PC-9 (cell line): Measurements from ENCODE around the gene ZNF628. TPM values are rescaled to one million over a fixed set of nuclear protein-coding genes. Genes with fewer than 3 reads are reported as not detected.

Source experiments
- BruUV-seq: library from RNA; stranded (reverse); fragments of 400-500 nt; replicated peaks from 2 replicates; lab custom pipeline; 2021; lab: Mats Ljungman, UMichigan
- CTCF ChIA-PET: fragments of 300-600 bp; sonication (Branson Sonifier 250); formaldehyde crosslinking; loops from one replicate; lab custom pipeline; 2022; ENCODE audit warnings: antibody characterized with exemption; lab: Charles Lee
- POLR2A ChIA-PET: fragments of 300-600 bp; sonication (Branson Sonifier 250); formaldehyde crosslinking; loops from one replicate; lab custom pipeline; 2022; ENCODE audit warnings: antibody characterized with exemption; ENCODE audit not compliant: unreplicated experiment; lab: Charles Lee
- DNase-seq, 2 experiments: peaks; one replicate each; pipeline versions ENCODE4 v3.0.0 to v3.0.0-alpha.2; 2015 to 2022; ENCODE audit warnings: mixed read lengths in 1 of 2
- H2AFZ ChIP-seq: fragments of 200-600 bp; sonication (generic); 2 replicates; pipeline ENCODE4 v1.8.1; 2017; ENCODE audit warnings: antibody characterized with exemption
- H3F3A ChIP-seq: fragments of 200-600 bp; sonication (generic); 2 replicates; pipeline ENCODE4 v1.8.1; 2017; ENCODE audit warnings: antibody characterized with exemption, mild to moderate bottlenecking, low read depth; ENCODE audit not compliant: insufficient read depth
- H3K27ac ChIP-seq: fragments of 200-600 bp; sonication (generic); 2 replicates; pipeline ENCODE4 v1.6.1; 2016; ENCODE audit warnings: mixed run types
- H3K27me3 ChIP-seq: fragments of 200-600 bp; sonication (generic); 2 replicates; pipeline ENCODE4 v1.6.1; 2016; ENCODE audit warnings: low read depth, mixed run types; ENCODE audit not compliant: insufficient read depth
- H3K36me3 ChIP-seq: fragments of 200-600 bp; sonication (generic); 2 replicates; pipeline ENCODE4 v1.6.1; 2016; ENCODE audit warnings: low read depth, mixed run types
- H3K4me1 ChIP-seq: fragments of 200-600 bp; sonication (generic); replicated peaks from 2 replicates; pipeline ENCODE4 v1.6.1; 2016; ENCODE audit warnings: mixed run types; ENCODE audit not compliant: insufficient read depth
- H3K4me2 ChIP-seq: fragments of 200-600 bp; sonication (generic); 2 replicates; pipeline ENCODE4 v1.6.1; 2017; ENCODE audit warnings: mixed run types
- H3K4me3 ChIP-seq: fragments of 200-600 bp; sonication (generic); 2 replicates; pipeline ENCODE4 v1.6.1; 2016; ENCODE audit warnings: mixed run types
- H3K79me2 ChIP-seq: fragments of 200-600 bp; sonication (generic); 2 replicates; pipeline ENCODE4 v1.6.1; 2017; ENCODE audit warnings: low read depth, mixed run types
- H3K9me2 ChIP-seq: fragments of 200-600 bp; sonication (generic); 2 replicates; pipeline ENCODE4 v1.8.1; 2017; ENCODE audit warnings: mild to moderate bottlenecking; ENCODE audit not compliant: insufficient read depth
- H3K9me3 ChIP-seq: fragments of 200-600 bp; sonication (generic); 2 replicates; pipeline ENCODE4 v1.8.1; 2016; ENCODE audit warnings: low read depth; ENCODE audit not compliant: insufficient read depth
- H4K20me1 ChIP-seq: fragments of 200-600 bp; sonication (generic); 2 replicates; pipeline ENCODE4 v1.8.1; 2017; ENCODE audit not compliant: insufficient read depth
- CTCF ChIP-seq: fragments of 200-600 bp; sonication (generic); conservative IDR thresholded peaks from 2 replicates; pipeline ENCODE4 v1.6.1; 2017; ENCODE audit warnings: mixed run types, antibody characterized with exemption, mild to moderate bottlenecking, moderate library complexity
- EZH2 ChIP-seq: fragments of 200-600 bp; sonication (generic); IDR thresholded peaks from 2 replicates; pipeline ENCODE4 v1.8.0; 2017; ENCODE audit warnings: antibody characterized with exemption, low read depth
- intact Hi-C: fragments of 100-400 bp; cut with micrococcal nuclease; formaldehyde crosslinking; loops from one replicate; pipeline ENCODE4 v1.10.0; 2022; ENCODE audit not compliant: unreplicated experiment
- total RNA-seq: library from RNA; stranded (reverse); gene quantifications from 2 replicates; pipeline ENCODE4 v1.2.3, GENCODE V29; 2021

Gene ZNF628
- total RNA-seq, 1 experiment from 2014 or later, result 19.3 TPM

- no peak for DNase-seq
- Histone ChIP-seq H3K4me1 (peaks cover 21% of the 10 kb centered on the region), H4K20me1 (peaks cover 10% of the 10 kb centered on the region), H3F3A (peaks cover 38% of the 10 kb centered on the region; the same call in 1 of the 2 replicates), H3K36me3 (no peaks in the 10 kb centered on the region), H3K27me3 (no peaks in the 10 kb centered on the region), H3K9me2 (no peaks in the 10 kb centered on the region), H2AFZ (no peak overlapping the region), H3K4me3 (peak overlapping the region; percentile 90; the same call in 1 of the 2 replicates), H3K79me2 (peaks cover 10% of the 10 kb centered on the region), H3K9me3 (no peaks in the 10 kb centered on the region), H3K4me2 (peak overlapping the region; percentile 96), H3K27ac (no peak overlapping the region)
- TF ChIP-seq CTCF (no peak), EZH2 (no peak)
- intact Hi-C loops, result no loop called here
- ChIA-PET POLR2A (no interaction called here), CTCF (no interaction called here)
- no TSS peak for BruUV-seq
Measured at GRCh38 chr19:55483706-55484592, 7.5 kb downstream of the ZNF628 start.

GRCh38 chr19:55484593-55485438 is 8.4 kb downstream of the ZNF628 start, which contains the start of gene NAT14:
Gene NAT14 (plus strand): TSS chr19:55485188. CDS start chr19:55485709, 521 bp downstream.
- Histone ChIP-seq H3K79me2 (peaks cover 1% of the 10 kb centered on the region; the same call in 1 of the 2 replicates), H3K4me1 (peaks cover 21% of the 10 kb centered on the region), H3K4me2 (peak within 1 kb of the TSS; percentile 96), H3K9me3 (no peaks in the 10 kb centered on the region), H3K9me2 (no peaks in the 10 kb centered on the region), H2AFZ (peak within 1 kb of the TSS; percentile 75), H3K27ac (no peak within 1 kb of the TSS), H3K27me3 (no peaks in the 10 kb centered on the region), H3F3A (peaks cover 30% of the 10 kb centered on the region; the same call in 1 of the 2 replicates), H3K4me3 (peak within 1 kb of the TSS; percentile 90), H3K36me3 (no peaks in the 10 kb centered on the region), H4K20me1 (peaks cover under 1% of the 10 kb centered on the region; the same call in 1 of the 2 replicates)
- intact Hi-C loops, result no loop called here
- POLR2A ChIA-PET, result interaction anchor here (0.5 to 0.8 kb wide), 6 partner anchors 8 to 416 kb away, joined by 3 to 8 read pairs (median 4); partner anchors contain the start of gene ZNF581
- CTCF ChIA-PET, result interaction anchor here (0.6 kb wide), 1 partner anchor 96 kb away, joined by 3 read pairs; no protein-coding TSS in a partner anchor
- TSS peak; percentile 32 for BruUV-seq
- DNase-seq, result peak in 1 of 2 experiments; percentile 78
- TF ChIP-seq CTCF (no peak), EZH2 (no peak)
